ENCODE results near the gene TCF4.

The TCF4 gene

GRCh38 chr18:55443776-55444175, 144.2 kb downstream of the TCF4 start:
- H3K4me3 Mint-ChIP-seq: no peak overlapping the region
- H3K27me3 Mint-ChIP-seq: peaks cover 10% of the 10 kb centered on the region
- H3K27ac Mint-ChIP-seq: no peak overlapping the region
- no peaks in the 10 kb centered on the region for H3K4me1 Mint-ChIP-seq (ENCODE audit: low read depth)
- H3K36me3 Mint-ChIP-seq: no peaks in the 10 kb centered on the region
- no peaks in the 10 kb centered on the region for H3K9me3 Mint-ChIP-seq (ENCODE audit: low read depth)

- Mint-ChIP-seq H3K27me3 (peaks cover 9% of the 10 kb centered on the region), H3K27ac (no peak overlapping the region), H3K4me3 (no peak overlapping the region), H3K36me3 (no peaks in the 10 kb centered on the region), H3K9me3 (ENCODE audit: low read depth) (no peaks in the 10 kb centered on the region), H3K4me1 (ENCODE audit: low read depth) (no peaks in the 10 kb centered on the region)
Measured at GRCh38 chr18:55442561-55442960, 145.4 kb downstream of the TCF4 start.

GRCh38 chr18:55440988-55441387, 147.0 kb downstream of the TCF4 start:
- Mint-ChIP-seq H3K9me3 (ENCODE audit: low read depth) (no peaks in the 10 kb centered on the region), H3K27me3 (peaks cover 9% of the 10 kb centered on the region), H3K4me3 (no peak overlapping the region), H3K27ac (no peak overlapping the region), H3K36me3 (no peaks in the 10 kb centered on the region), H3K4me1 (ENCODE audit: low read depth) (no peaks in the 10 kb centered on the region)

- H3K27me3 Mint-ChIP-seq: no peaks in the 10 kb centered on the region
- no peak overlapping the region for H3K27ac Mint-ChIP-seq
- H3K36me3 Mint-ChIP-seq: no peaks in the 10 kb centered on the region
Measured at GRCh38 chr18:55439056-55439455, 148.9 kb downstream of the TCF4 start.

GRCh38 chr18:55435592-55435991, 152.4 kb downstream of the TCF4 start:
- H3K4me1 Mint-ChIP-seq (ENCODE audit: low read depth): no peaks in the 10 kb centered on the region
- no peak overlapping the region for H3K27ac Mint-ChIP-seq
- H3K27me3 Mint-ChIP-seq: no peaks in the 10 kb centered on the region
- H3K9me3 Mint-ChIP-seq (ENCODE audit: low read depth): no peaks in the 10 kb centered on the region
- no peaks in the 10 kb centered on the region for H3K36me3 Mint-ChIP-seq
- H3K4me3 Mint-ChIP-seq: no peak overlapping the region

More at GRCh38 chr18:55439056-55439455, 148.9 kb downstream of the TCF4 start:
- H3K9me3 Mint-ChIP-seq (ENCODE audit: low read depth): no peaks in the 10 kb centered on the region
- H3K4me3 Mint-ChIP-seq: no peak overlapping the region
- H3K4me1 Mint-ChIP-seq (ENCODE audit: low read depth): no peaks in the 10 kb centered on the region

- H3K4me1 Mint-ChIP-seq (ENCODE audit: low read depth): no peaks in the 10 kb centered on the region
- H3K9me3 Mint-ChIP-seq (ENCODE audit: low read depth): no peaks in the 10 kb centered on the region
- no peak overlapping the region for H3K27ac Mint-ChIP-seq
Measured at GRCh38 chr18:55433648-55434047, 154.3 kb downstream of the TCF4 start.

GRCh38 chr18:55433140-55433539, 154.9 kb downstream of the TCF4 start:
- H3K4me3 Mint-ChIP-seq: no peak overlapping the region
- H3K27me3 Mint-ChIP-seq: no peaks in the 10 kb centered on the region
- H3K4me1 Mint-ChIP-seq (ENCODE audit: low read depth): no peaks in the 10 kb centered on the region
- no peak overlapping the region for H3K27ac Mint-ChIP-seq
- no peaks in the 10 kb centered on the region for H3K36me3 Mint-ChIP-seq
- H3K9me3 Mint-ChIP-seq (ENCODE audit: low read depth): no peaks in the 10 kb centered on the region

More at GRCh38 chr18:55433648-55434047, 154.3 kb downstream of the TCF4 start:
- H3K4me3 Mint-ChIP-seq: no peak overlapping the region
- no peaks in the 10 kb centered on the region for H3K27me3 Mint-ChIP-seq
- H3K36me3 Mint-ChIP-seq: no peaks in the 10 kb centered on the region

GRCh38 chr18:55432307-55433040, 155.5 kb downstream of the TCF4 start:
- no peaks in the 10 kb centered on the region for H3K9me3 Mint-ChIP-seq (ENCODE audit: low read depth)
- H3K27me3 Mint-ChIP-seq: no peaks in the 10 kb centered on the region
- H3K4me1 Mint-ChIP-seq (ENCODE audit: low read depth): no peaks in the 10 kb centered on the region

GRCh38 chr18:55430026-55430425, 158.0 kb downstream of the TCF4 start:
- no peak overlapping the region for H3K4me3 Mint-ChIP-seq
- H3K36me3 Mint-ChIP-seq: no peaks in the 10 kb centered on the region
- no peaks in the 10 kb centered on the region for H3K4me1 Mint-ChIP-seq (ENCODE audit: low read depth)
- H3K9me3 Mint-ChIP-seq (ENCODE audit: low read depth): no peaks in the 10 kb centered on the region
- no peak overlapping the region for H3K27ac Mint-ChIP-seq
- no peaks in the 10 kb centered on the region for H3K27me3 Mint-ChIP-seq

More at GRCh38 chr18:55432307-55433040, 155.5 kb downstream of the TCF4 start:
- H3K4me3 Mint-ChIP-seq: no peak overlapping the region
- no peaks in the 10 kb centered on the region for H3K36me3 Mint-ChIP-seq
- no peak overlapping the region for H3K27ac Mint-ChIP-seq

- Mint-ChIP-seq H3K4me1 (ENCODE audit: low read depth) (no peaks in the 10 kb centered on the region), H3K36me3 (no peaks in the 10 kb centered on the region), H3K4me3 (no peak overlapping the region), H3K27me3 (peaks cover 2% of the 10 kb centered on the region), H3K9me3 (ENCODE audit: low read depth) (no peaks in the 10 kb centered on the region), H3K27ac (no peak overlapping the region)
Measured at GRCh38 chr18:55427951-55428350, 160.0 kb downstream of the TCF4 start.

GRCh38 chr18:55425698-55426097, 162.3 kb downstream of the TCF4 start:
- Mint-ChIP-seq H3K9me3 (ENCODE audit: low read depth) (no peaks in the 10 kb centered on the region), H3K4me3 (no peak overlapping the region), H3K36me3 (no peaks in the 10 kb centered on the region), H3K27me3 (peaks cover 4% of the 10 kb centered on the region), H3K27ac (no peak overlapping the region), H3K4me1 (ENCODE audit: low read depth) (peaks cover 3% of the 10 kb centered on the region)

GRCh38 chr18:55422456-55423180, 165.4 kb downstream of the TCF4 start:
- no peak overlapping the region for H3K27ac Mint-ChIP-seq
- H3K4me3 Mint-ChIP-seq: no peak overlapping the region
- no peaks in the 10 kb centered on the region for H3K9me3 Mint-ChIP-seq (ENCODE audit: low read depth)

GRCh38 chr18:55421615-55422419, 166.2 kb downstream of the TCF4 start:
- H3K27ac Mint-ChIP-seq: no peak overlapping the region
- no peaks in the 10 kb centered on the region for H3K9me3 Mint-ChIP-seq (ENCODE audit: low read depth)
- H3K27me3 Mint-ChIP-seq: peaks cover 7% of the 10 kb centered on the region
- H3K4me3 Mint-ChIP-seq: no peak overlapping the region
- H3K36me3 Mint-ChIP-seq: no peaks in the 10 kb centered on the region
- peaks cover 8% of the 10 kb centered on the region for H3K4me1 Mint-ChIP-seq (ENCODE audit: low read depth)

More at GRCh38 chr18:55422456-55423180, 165.4 kb downstream of the TCF4 start:
- H3K36me3 Mint-ChIP-seq: no peaks in the 10 kb centered on the region
- peaks cover 7% of the 10 kb centered on the region for H3K27me3 Mint-ChIP-seq
- H3K4me1 Mint-ChIP-seq (ENCODE audit: low read depth): peaks cover 8% of the 10 kb centered on the region

GRCh38 chr18:55421308-55421614, 166.7 kb downstream of the TCF4 start:
- Mint-ChIP-seq H3K9me3 (ENCODE audit: low read depth) (no peaks in the 10 kb centered on the region), H3K27ac (no peak overlapping the region), H3K4me1 (ENCODE audit: low read depth) (peaks cover 8% of the 10 kb centered on the region), H3K36me3 (no peaks in the 10 kb centered on the region), H3K4me3 (no peak overlapping the region), H3K27me3 (peaks cover 7% of the 10 kb centered on the region)

GRCh38 chr18:55420665-55421307, 167.2 kb downstream of the TCF4 start:
- no peak overlapping the region for H3K4me3 Mint-ChIP-seq
- H3K27ac Mint-ChIP-seq: no peak overlapping the region
- H3K4me1 Mint-ChIP-seq (ENCODE audit: low read depth): peaks cover 8% of the 10 kb centered on the region
- H3K36me3 Mint-ChIP-seq: no peaks in the 10 kb centered on the region
- peaks cover 7% of the 10 kb centered on the region for H3K27me3 Mint-ChIP-seq
- no peaks in the 10 kb centered on the region for H3K9me3 Mint-ChIP-seq (ENCODE audit: low read depth)
